HepG2 (cell line): ENCODE measurements around the gene TASOR2. TPM values are rescaled to one million over a fixed set of nuclear protein-coding genes. Genes with fewer than 3 reads are reported as not detected.

ENCODE experiments used
- ATAC-seq: fragments of 200-7000 bp; cut with Tn5 transposase; 3 replicates; pipeline ENCODE4 v1.9.1; 2020; ENCODE audit warnings: mild to moderate bottlenecking, moderate library complexity
- BruUV-seq: library from RNA; stranded (reverse); fragments of 400-500 nt; replicated peaks from 2 replicates; lab custom pipeline; 2021; lab: Mats Ljungman, UMichigan
- CTCF ChIA-PET: fragments of 300-600 bp; formaldehyde crosslinking; extraction: SDS; loops from one replicate; lab custom pipeline; 2021; ENCODE audit warnings: low total read pairs, inconsistent platforms, low intra/inter-chr PET ratio; lab: Yijun Ruan, JAX
- POLR2A ChIA-PET: fragments of 350-600 bp; sonication (Branson Sonifier 250); formaldehyde crosslinking; loops from one replicate; lab custom pipeline; 2020; ENCODE audit warnings: antibody characterized with exemption, inconsistent platforms; lab: Yijun Ruan, JAX
- DNase-seq: peaks from one replicate; pipeline ENCODE4 v3.0.0-alpha.2; 2015; ENCODE audit warnings: low spot score
- FAIRE-seq: peaks from 3 replicates; lab custom pipeline; 2011; peaks lifted over from hg19 to GRCh38; lab: Jason Lieb, UNC
- H2AFZ ChIP-seq: one replicate; pipeline ENCODE4 v1.6.1; 2011; ENCODE audit warnings: low read length, inconsistent platforms
- H3K27ac ChIP-seq: fragments of 300-600 bp; 3 replicates; pipeline ENCODE4 v1.8.0; 2011; ENCODE audit warnings: mixed run types, mild to moderate bottlenecking, mixed read lengths, low read length, inconsistent platforms; ENCODE audit not compliant: insufficient read depth; ENCODE audit errors: extremely low read length
- H3K27me3 ChIP-seq, 2 experiments: fragments of 200-600 bp in 1 of 2; 2 replicates in 1 of 2; 3 replicates in 1 of 2; pipeline versions ENCODE4 v1.6.0 to v1.8.0; 2011; ENCODE audit warnings: low read length in 2 of 2, mild to moderate bottlenecking in 2 of 2, moderate library complexity in 2 of 2, inconsistent platforms in 1 of 2; ENCODE audit not compliant: insufficient read depth in 2 of 2, control insufficient read depth in 1 of 2
- H3K36me3 ChIP-seq, 2 experiments: fragments of 200-600 bp in 1 of 2; replicated peaks in 1 of 2; 2 replicates in 1 of 2; 3 replicates in 1 of 2; pipeline versions ENCODE4 v1.5.1 to v1.8.0; 2011; ENCODE audit warnings: low read length in 2 of 2, inconsistent platforms in 1 of 2; ENCODE audit not compliant: insufficient read depth in 2 of 2, control insufficient read depth in 1 of 2
- H3K4me1 ChIP-seq: 2 replicates; pipeline ENCODE4 v1.5.1; 2012; ENCODE audit warnings: low read length, inconsistent platforms; ENCODE audit not compliant: insufficient read depth
- H3K4me2 ChIP-seq: 2 replicates; pipeline ENCODE4 v1.6.0; 2011; ENCODE audit warnings: low read depth, low read length, inconsistent platforms
- H3K4me3 ChIP-seq, 3 experiments: fragments of 200-600 bp in 1 of 3; sonication (generic), shearing (Covaris generic) in 1 of 3; replicated peaks in 1 of 3; 2 replicates each; pipeline ENCODE4 v1.5.1; 2011 to 2016; ENCODE audit warnings: low read length in 3 of 3, inconsistent platforms in 2 of 3, low read depth in 2 of 3, mild to moderate bottlenecking in 2 of 3, control low read depth in 1 of 3, mixed read lengths in 1 of 3; ENCODE audit not compliant: insufficient read depth in 1 of 3
- H3K79me2 ChIP-seq: one replicate; pipeline ENCODE4 v1.6.1; 2011; ENCODE audit warnings: low read length, inconsistent platforms; ENCODE audit not compliant: insufficient read depth
- H3K9ac ChIP-seq: 2 replicates; pipeline ENCODE4 v1.6.0; 2011; ENCODE audit warnings: mild to moderate bottlenecking, low read depth, low read length, inconsistent platforms; ENCODE audit not compliant: insufficient read depth
- H3K9me3 ChIP-seq: 2 replicates; pipeline ENCODE4 v1.5.1; 2012; ENCODE audit warnings: mild to moderate bottlenecking, low read length
- H4K20me1 ChIP-seq: 2 replicates; pipeline ENCODE4 v1.6.0; 2011; ENCODE audit warnings: inconsistent platforms, mild to moderate bottlenecking, low read length, moderate library complexity; ENCODE audit not compliant: insufficient read depth
- BCLAF1 ChIP-seq: fragments of 450-650 bp; IDR thresholded peaks from 2 replicates; pipeline ENCODE4 v1.6.1; 2017; ENCODE audit warnings: mild to moderate bottlenecking
- FOXA3 ChIP-seq: IDR thresholded peaks from 2 replicates; pipeline ENCODE4 v1.6.1; 2016; ENCODE audit warnings: missing genetic modification reagents, missing compliant biosample characterization
- HMG20A ChIP-seq: IDR thresholded peaks from 2 replicates; pipeline ENCODE4 v1.6.1; 2016; ENCODE audit warnings: borderline replicate concordance
- MATR3 ChIP-seq: sonication (generic); formaldehyde crosslinking; IDR thresholded peaks from 2 replicates; pipeline ENCODE4 v1.4.0; 2020; ENCODE audit warnings: missing genetic modification reagents
- PHB2 ChIP-seq: fragments of 450-650 bp; IDR thresholded peaks from 2 replicates; pipeline ENCODE4 v1.6.1; 2018; ENCODE audit not compliant: partially characterized antibody
- RBM39 ChIP-seq: fragments of 200-400 bp; formaldehyde crosslinking; IDR thresholded peaks from one replicate; pipeline ENCODE4 v1.6.1; 2018; ENCODE audit warnings: antibody characterized with exemption, mild to moderate bottlenecking, low read depth, low read length; ENCODE audit not compliant: poor library complexity, severe bottlenecking
- RNF2 ChIP-seq: fragments of 450-650 bp; conservative IDR thresholded peaks from 2 replicates; pipeline ENCODE4 v1.6.1; 2016; ENCODE audit warnings: low read depth
- ZBTB44 ChIP-seq: sonication (generic); formaldehyde crosslinking; IDR thresholded peaks from 2 replicates; pipeline ENCODE4 v1.4.0; 2020; ENCODE audit warnings: missing genetic modification reagents
- WGBS: methylation state at CpG from one replicate; pipeline ENCODE4 v1.1.6; 2017; ENCODE audit warnings: low lambda C conversion rate; 5-methylcytosine and 5-hydroxymethylcytosine counted together
- in situ Hi-C: cut with HindIII; loops from 2 replicates; pipeline ENCODE4 v1.10.0; 2017; ENCODE audit warnings: low pct_unique_long_range_greater_than_20kb; ENCODE audit not compliant: extremely low pct_ligation_motif_present
- intact Hi-C: fragments of 100-400 bp; cut with micrococcal nuclease; formaldehyde crosslinking; loops from one replicate; pipeline ENCODE4 v1.10.0; 2022; ENCODE audit not compliant: unreplicated experiment
- polyA plus RNA-seq, 8 experiments: library from polyadenylated mRNA; depleted of rRNA in 3 of 8; stranded (reverse) in 7 of 8; unstranded in 1 of 8; fragments of >200 nt; fragmentation: Illumina TruSeq in 4 of 8; extraction: Trizol in 4 of 8; gene quantifications; 2 replicates each; pipeline versions ENCODE4 v1.2.1 to v1.2.3, GENCODE V29; 2011 to 2016; ENCODE audit warnings: low read depth in 4 of 8, missing spikeins in 1 of 8, mixed read lengths in 1 of 8; ENCODE audit not compliant: insufficient read depth in 1 of 8
- total RNA-seq, 5 experiments: library from RNA; depleted of rRNA; stranded (reverse); fragments of >200 nt; fragmentation: Illumina TruSeq; extraction: Trizol; gene quantifications; 2 replicates each; pipeline ENCODE4 v1.2.3, GENCODE V29; 2016; ENCODE audit warnings: low read depth in 1 of 5

Gene TASOR2
- total and polyA plus RNA-seq, 2 of the 13 experiments (the other 11 are each of a cell fraction or from before 2014, with no cell fraction given): 24.2 to 55.3 TPM

- ChIA-PET POLR2A (no interaction called here), CTCF (no interaction called here)
- intact Hi-C loops: no loop called here
- H3K4me3 ChIP-seq: no peak overlapping the region
- H3K9ac ChIP-seq: no peak overlapping the region
- no peaks in the 10 kb centered on the region for H3K79me2 ChIP-seq
- FAIRE-seq (no peak), ATAC-seq (no peak; the same call in 2 of the 3 replicates), DNase-seq (no peak)
- BruUV-seq: no TSS peak
- 89% methylated on average over 11 of the region's 12 CpGs for WGBS
- peaks cover 4 to 26% of the 10 kb centered on the region in 2 experiments; a peak in 4 of 5 replicates for H3K36me3 ChIP-seq
- no peak for TF ChIP-seq FOXA3 (CRISPR knock-in tag)
- TF ChIP-seq RNF2: no peak
- TF ChIP-seq RBM39: no peak
- TF ChIP-seq ZBTB44 (CRISPR knock-in tag): no peak
- no peak for TF ChIP-seq HMG20A
- TF ChIP-seq PHB2: no peak
- TF ChIP-seq MATR3 (CRISPR knock-in tag): no peak
- TF ChIP-seq BCLAF1: no peak
- in situ Hi-C loops: no loop called here
- H4K20me1 ChIP-seq: no peaks in the 10 kb centered on the region
- H3K9me3 ChIP-seq: no peaks in the 10 kb centered on the region
- H3K4me1 ChIP-seq: no peaks in the 10 kb centered on the region
- H3K27ac ChIP-seq: no peak overlapping the region
- no peak overlapping the region for H3K4me2 ChIP-seq
- H2AFZ ChIP-seq: no peak overlapping the region
- no peaks in the 10 kb centered on the region for H3K27me3 ChIP-seq
Measured at GRCh38 chr10:5640036-5640435, 44.6 kb upstream of the TASOR2 start.
